HCT116 (cell line): Measurements from ENCODE around the gene FCHSD2. TPM values are rescaled to one million over a fixed set of nuclear protein-coding genes. Genes with fewer than 3 reads are reported as not detected.

Experiments used
- ATAC-seq: fragments of 200-7000 bp; cut with Tn5 transposase; 2 replicates; pipeline ENCODE4 v1.9.1; 2020; ENCODE audit warnings: mild to moderate bottlenecking, moderate library complexity
- BruUV-seq: library from RNA; stranded (reverse); fragments of 400-500 nt; replicated peaks from 2 replicates; lab custom pipeline; 2021; lab: Mats Ljungman, UMichigan
- CTCF ChIA-PET: fragments of 300-600 bp; sonication (Branson Sonifier 250); formaldehyde crosslinking; loops from one replicate; lab custom pipeline; 2021; ENCODE audit warnings: antibody characterized with exemption; lab: Charles Lee
- POLR2A ChIA-PET: fragments of 300-600, 350-600 bp; sonication (Branson Sonifier 250); formaldehyde crosslinking; loops from one replicate; lab custom pipeline; 2021; ENCODE audit warnings: antibody characterized with exemption; lab: Charles Lee
- RAD21 ChIA-PET, 2 experiments: fragments of 300-600 bp; sonication (Branson Sonifier 250); formaldehyde crosslinking; loops; one replicate each; lab custom pipeline; 2023; ENCODE audit warnings: low total read pairs in 2 of 2; ENCODE audit not compliant: uncharacterized antibody in 2 of 2, unreplicated experiment in 2 of 2, low non-redundant PET in 1 of 2; lab: Charles Lee
- DNase-seq: peaks from one replicate; pipeline ENCODE4 v3.0.0-alpha.2; 2010; ENCODE audit warnings: low read depth, low spot score
- H2AFZ ChIP-seq: fragments of 200-600 bp; shearing (Covaris generic), sonication (generic); 2 replicates; pipeline ENCODE4 v1.6.1; 2017; ENCODE audit warnings: low read depth, mixed run types, mixed read lengths, antibody characterized with exemption, low read length; ENCODE audit not compliant: poor library complexity, severe bottlenecking
- H3K27ac ChIP-seq: 2 replicates; pipeline ENCODE4 v1.5.1; 2012; ENCODE audit warnings: low read depth, low read length
- H3K27me3 ChIP-seq: fragments of 200-600 bp; sonication (generic); 2 replicates; pipeline ENCODE4 v1.6.1; 2016; ENCODE audit warnings: mixed run types, low read length, mixed read lengths; ENCODE audit not compliant: insufficient read depth
- H3K36me3 ChIP-seq, 2 experiments: fragments of 200-500 bp in 1 of 2; fragments of 200-600 bp in 1 of 2; sonication (Bioruptor generic) in 1 of 2; sonication (generic) in 1 of 2; 2 replicates each; pipeline versions ENCODE4 v1.5.1 to v1.6.1; 2014 to 2016; ENCODE audit warnings: low read length in 2 of 2, inconsistent platforms in 1 of 2, mixed read lengths in 1 of 2, mixed run types in 1 of 2; ENCODE audit not compliant: insufficient read depth in 2 of 2, control insufficient read depth in 1 of 2
- H3K4me1 ChIP-seq, 2 experiments: fragments of 200-600 bp in 1 of 2; sonication (generic) in 1 of 2; 2 replicates each; pipeline versions ENCODE4 v1.5.1 to v1.6.1; 2012 to 2017; ENCODE audit warnings: low read length in 2 of 2, inconsistent platforms in 1 of 2, mild to moderate bottlenecking in 1 of 2, mixed read lengths in 1 of 2, mixed run types in 1 of 2, moderate library complexity in 1 of 2; ENCODE audit not compliant: insufficient read depth in 2 of 2, control insufficient read depth in 1 of 2
- H3K4me2 ChIP-seq: fragments of 200-600 bp; sonication (generic); 2 replicates; pipeline ENCODE4 v1.6.1; 2017; ENCODE audit warnings: mixed run types, low read length, mixed read lengths
- H3K4me3 ChIP-seq, 2 experiments: fragments of 200-600 bp in 1 of 2; sonication (generic) in 1 of 2; replicated peaks in 1 of 2; 2 replicates each; pipeline ENCODE4 v1.5.1; 2011 to 2016; ENCODE audit warnings: low read length in 2 of 2, control low read depth in 1 of 2, low read depth in 1 of 2, mild to moderate bottlenecking in 1 of 2, mixed read lengths in 1 of 2, mixed run types in 1 of 2
- H3K79me2 ChIP-seq: fragments of 200-600 bp; sonication (generic); 2 replicates; pipeline ENCODE4 v1.6.1; 2017; ENCODE audit warnings: mild to moderate bottlenecking, mixed run types, low read length, moderate library complexity, mixed read lengths; ENCODE audit not compliant: insufficient read depth
- H3K9ac ChIP-seq: fragments of 200-600 bp; sonication (generic); 2 replicates; pipeline ENCODE4 v1.6.1; 2016; ENCODE audit warnings: low read length, mixed read lengths
- H3K9me2 ChIP-seq: fragments of 200-600 bp; sonication (generic), shearing (Covaris generic); 2 replicates; pipeline ENCODE4 v1.6.1; 2017; ENCODE audit warnings: mixed run types, mild to moderate bottlenecking, moderate library complexity; ENCODE audit not compliant: insufficient read depth
- H3K9me3 ChIP-seq, 2 experiments: fragments of 200-500 bp in 1 of 2; fragments of 200-600 bp in 1 of 2; sonication (Bioruptor generic) in 1 of 2; sonication (generic) in 1 of 2; 2 replicates each; pipeline ENCODE4 v1.6.1; 2014 to 2017; ENCODE audit warnings: low read length in 2 of 2, mixed read lengths in 2 of 2, inconsistent platforms in 1 of 2, low read depth in 1 of 2, mild to moderate bottlenecking in 1 of 2, mixed run types in 1 of 2, moderate library complexity in 1 of 2; ENCODE audit not compliant: control insufficient read depth in 1 of 2, insufficient read depth in 1 of 2
- H4K20me1 ChIP-seq: fragments of 200-600 bp; sonication (generic), shearing (Covaris generic); 2 replicates; pipeline ENCODE4 v1.6.1; 2017; ENCODE audit warnings: mixed run types, mild to moderate bottlenecking, moderate library complexity; ENCODE audit not compliant: insufficient read depth
- ATF3 ChIP-seq: IDR thresholded peaks from 2 replicates; pipeline ENCODE4 v1.6.1; 2012
- CBX3 ChIP-seq: IDR thresholded peaks from 2 replicates; pipeline ENCODE4 v1.6.1; 2012; ENCODE audit warnings: low read depth
- CEBPB ChIP-seq: IDR thresholded peaks from 2 replicates; pipeline ENCODE4 v1.6.1; 2012; ENCODE audit warnings: low read depth
- EGR1 ChIP-seq: IDR thresholded peaks from 2 replicates; pipeline ENCODE4 v1.6.1; 2012; ENCODE audit warnings: low read depth
- ELF1 ChIP-seq: IDR thresholded peaks from 2 replicates; pipeline ENCODE4 v1.6.1; 2012; ENCODE audit warnings: low read depth, borderline replicate concordance
- FOSL1 ChIP-seq: IDR thresholded peaks from 2 replicates; pipeline ENCODE4 v1.6.1; 2012; ENCODE audit warnings: low read depth
- JUND ChIP-seq: IDR thresholded peaks from 2 replicates; pipeline ENCODE4 v1.6.1; 2012
- RAD21 ChIP-seq: IDR thresholded peaks from 2 replicates; pipeline ENCODE4 v1.6.1; 2012; ENCODE audit warnings: low read depth, mild to moderate bottlenecking
- REST ChIP-seq: IDR thresholded peaks from 2 replicates; pipeline ENCODE4 v1.6.1; 2012; ENCODE audit warnings: low read depth
- TCF7L2 ChIP-seq: IDR thresholded peaks from 2 replicates; pipeline ENCODE4 v1.7.0; 2011; ENCODE audit warnings: borderline replicate concordance, inconsistent platforms; ENCODE audit not compliant: insufficient read depth, insufficient read length; ENCODE audit errors: extremely low read depth
- ZFX ChIP-seq: fragments of 450-650 bp; IDR thresholded peaks from 2 replicates; pipeline ENCODE4 v1.6.1; 2017
- ZNF274 ChIP-seq: fragments of 200-500 bp; sonication (Bioruptor generic); IDR thresholded peaks from 2 replicates; pipeline ENCODE4 v1.6.1; 2014; ENCODE audit warnings: mild to moderate bottlenecking, low read depth, low read length, inconsistent platforms
- intact Hi-C: fragments of 100-400 bp; cut with micrococcal nuclease; formaldehyde crosslinking; loops from 2 replicates; pipeline ENCODE4 v1.10.0; 2022
- total RNA-seq: library from RNA; stranded (reverse); gene quantifications from one replicate; pipeline ENCODE4 v1.2.1, GENCODE V29; 2021; ENCODE audit not compliant: unreplicated experiment
- TF ChIP-seq, protein P1 (sequence below): IDR thresholded peaks from 2 replicates; pipeline ENCODE4 v1.6.1; 2012
- TF ChIP-seq, protein P2 (sequence below), 3 experiments: fragments of 200-600 bp in 1 of 3; sonication (generic) in 1 of 3; IDR thresholded peaks in 2 of 3; conservative IDR thresholded peaks in 1 of 3; 2 replicates each; pipeline ENCODE4 v1.5.1; 2012 to 2017; ENCODE audit warnings: low read depth in 2 of 3, low read length in 2 of 3, antibody characterized with exemption in 1 of 3, borderline replicate concordance in 1 of 3, control low read depth in 1 of 3, mild to moderate bottlenecking in 1 of 3, mixed read lengths in 1 of 3, mixed run types in 1 of 3, moderate library complexity in 1 of 3; ENCODE audit not compliant: insufficient read depth in 1 of 3
- TF ChIP-seq, protein P3 (sequence below): IDR thresholded peaks from 2 replicates; pipeline ENCODE4 v1.6.1; 2011; ENCODE audit warnings: mild to moderate bottlenecking, low read length, moderate library complexity; ENCODE audit not compliant: insufficient replicate concordance; ENCODE audit errors: extremely low read depth

Gene FCHSD2
- total RNA-seq, 1 experiment from 2014 or later = 15.0 TPM

DNA sequence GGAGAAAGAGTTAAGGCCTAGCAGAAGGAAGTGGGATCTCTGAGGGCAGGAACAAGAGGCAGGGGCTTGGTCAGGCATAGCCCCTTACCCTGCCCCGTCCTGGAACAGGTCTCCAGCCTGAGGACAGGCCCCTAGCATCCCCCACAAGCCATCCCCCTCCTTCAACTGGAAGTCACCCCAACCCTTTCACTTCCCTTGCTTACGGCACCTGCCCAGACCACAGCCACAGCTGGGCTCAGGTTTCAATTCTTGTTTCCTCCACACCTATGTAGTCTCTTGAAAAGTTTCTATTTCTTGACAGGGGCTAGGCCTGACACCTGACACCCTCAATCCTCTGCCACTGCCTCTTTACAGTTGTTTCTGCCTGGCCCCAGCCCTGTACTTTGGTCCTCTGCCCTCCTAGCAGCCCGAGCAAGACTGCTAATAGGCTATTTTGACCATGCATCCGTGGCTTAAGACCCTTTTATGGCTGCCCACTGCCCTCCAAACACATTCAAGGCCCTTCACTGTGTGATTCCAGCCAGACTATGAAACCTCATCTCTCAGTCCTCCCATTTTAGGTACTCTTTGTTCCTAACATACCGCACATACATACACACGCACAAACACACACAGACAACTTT, 10.9 kb upstream of the FCHSD2 start (continued):
- TF ChIP-seq ZNF274 = no peak
- TF ChIP-seq REST = no peak
- no peak for TF ChIP-seq JUND
- TF ChIP-seq ATF3 = no peak

GRCh38 chr11:73152086-73152853, 10.2 kb upstream of the FCHSD2 start:
- BruUV-seq = no TSS peak
- TF ChIP-seq, protein P1, sequence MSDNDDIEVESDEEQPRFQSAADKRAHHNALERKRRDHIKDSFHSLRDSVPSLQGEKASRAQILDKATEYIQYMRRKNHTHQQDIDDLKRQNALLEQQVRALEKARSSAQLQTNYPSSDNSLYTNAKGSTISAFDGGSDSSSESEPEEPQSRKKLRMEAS = no peak
- TF ChIP-seq TCF7L2 (no peak), ZFX (no peak), EGR1 (no peak), ZNF274 (no peak), FOSL1 (no peak), ELF1 (no peak), JUND (no peak), CEBPB (no peak), RAD21 (no peak), CBX3 (no peak)
- TF ChIP-seq, protein P2, sequence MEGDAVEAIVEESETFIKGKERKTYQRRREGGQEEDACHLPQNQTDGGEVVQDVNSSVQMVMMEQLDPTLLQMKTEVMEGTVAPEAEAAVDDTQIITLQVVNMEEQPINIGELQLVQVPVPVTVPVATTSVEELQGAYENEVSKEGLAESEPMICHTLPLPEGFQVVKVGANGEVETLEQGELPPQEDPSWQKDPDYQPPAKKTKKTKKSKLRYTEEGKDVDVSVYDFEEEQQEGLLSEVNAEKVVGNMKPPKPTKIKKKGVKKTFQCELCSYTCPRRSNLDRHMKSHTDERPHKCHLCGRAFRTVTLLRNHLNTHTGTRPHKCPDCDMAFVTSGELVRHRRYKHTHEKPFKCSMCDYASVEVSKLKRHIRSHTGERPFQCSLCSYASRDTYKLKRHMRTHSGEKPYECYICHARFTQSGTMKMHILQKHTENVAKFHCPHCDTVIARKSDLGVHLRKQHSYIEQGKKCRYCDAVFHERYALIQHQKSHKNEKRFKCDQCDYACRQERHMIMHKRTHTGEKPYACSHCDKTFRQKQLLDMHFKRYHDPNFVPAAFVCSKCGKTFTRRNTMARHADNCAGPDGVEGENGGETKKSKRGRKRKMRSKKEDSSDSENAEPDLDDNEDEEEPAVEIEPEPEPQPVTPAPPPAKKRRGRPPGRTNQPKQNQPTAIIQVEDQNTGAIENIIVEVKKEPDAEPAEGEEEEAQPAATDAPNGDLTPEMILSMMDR (IDR thresholded peaks at IDR 0.05 in 2 of 3, conservative IDR thresholded peaks at IDR 0.05 in 1 of 3; ENCODE audit: borderline replicate concordance in 1 of 3, insufficient read depth in 1 of 3, low read depth in 2 of 3, low read length in 2 of 3) = no peak
- TF ChIP-seq, protein P3, sequence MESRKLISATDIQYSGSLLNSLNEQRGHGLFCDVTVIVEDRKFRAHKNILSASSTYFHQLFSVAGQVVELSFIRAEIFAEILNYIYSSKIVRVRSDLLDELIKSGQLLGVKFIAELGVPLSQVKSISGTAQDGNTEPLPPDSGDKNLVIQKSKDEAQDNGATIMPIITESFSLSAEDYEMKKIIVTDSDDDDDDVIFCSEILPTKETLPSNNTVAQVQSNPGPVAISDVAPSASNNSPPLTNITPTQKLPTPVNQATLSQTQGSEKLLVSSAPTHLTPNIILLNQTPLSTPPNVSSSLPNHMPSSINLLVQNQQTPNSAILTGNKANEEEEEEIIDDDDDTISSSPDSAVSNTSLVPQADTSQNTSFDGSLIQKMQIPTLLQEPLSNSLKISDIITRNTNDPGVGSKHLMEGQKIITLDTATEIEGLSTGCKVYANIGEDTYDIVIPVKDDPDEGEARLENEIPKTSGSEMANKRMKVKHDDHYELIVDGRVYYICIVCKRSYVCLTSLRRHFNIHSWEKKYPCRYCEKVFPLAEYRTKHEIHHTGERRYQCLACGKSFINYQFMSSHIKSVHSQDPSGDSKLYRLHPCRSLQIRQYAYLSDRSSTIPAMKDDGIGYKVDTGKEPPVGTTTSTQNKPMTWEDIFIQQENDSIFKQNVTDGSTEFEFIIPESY = no peak

More at GRCh38 chr11:73152086-73152853, 10.2 kb upstream of the FCHSD2 start:
- peaks cover 0 to 4% of the 10 kb centered on the region in 2 experiments; a peak in 1 of 4 replicates for H3K4me1 ChIP-seq
- RAD21 ChIA-PET = no interaction called here
- intact Hi-C loops = no loop called here
- CTCF ChIA-PET = interaction anchor here (1.7 kb wide), 1 partner anchor 10 kb away, joined by 5 read pairs; the partner anchor contains the start of gene FCHSD2
- ATAC-seq = no peak
- H3K9me3 ChIP-seq = no peaks in the 10 kb centered on the region
- POLR2A ChIA-PET = interaction anchor here (1.1 kb wide), 1 partner anchor 10 kb away, joined by 3 read pairs; the partner anchor contains the start of gene FCHSD2
- H3K79me2 ChIP-seq = no peaks in the 10 kb centered on the region
- no peak overlapping the region for H3K4me2 ChIP-seq
- no peaks in the 10 kb centered on the region for H4K20me1 ChIP-seq
- H3K4me3 ChIP-seq = no peak overlapping the region
- no peak overlapping the region for H3K9ac ChIP-seq
- H3K9me2 ChIP-seq = no peaks in the 10 kb centered on the region
- no peak overlapping the region for H3K27ac ChIP-seq
- no peaks in the 10 kb centered on the region for H3K27me3 ChIP-seq
- no peaks in the 10 kb centered on the region for H3K36me3 ChIP-seq
- H2AFZ ChIP-seq = no peak overlapping the region
- no peak for DNase-seq
